ENCODE data around the gene ATG16L1.

DNA sequence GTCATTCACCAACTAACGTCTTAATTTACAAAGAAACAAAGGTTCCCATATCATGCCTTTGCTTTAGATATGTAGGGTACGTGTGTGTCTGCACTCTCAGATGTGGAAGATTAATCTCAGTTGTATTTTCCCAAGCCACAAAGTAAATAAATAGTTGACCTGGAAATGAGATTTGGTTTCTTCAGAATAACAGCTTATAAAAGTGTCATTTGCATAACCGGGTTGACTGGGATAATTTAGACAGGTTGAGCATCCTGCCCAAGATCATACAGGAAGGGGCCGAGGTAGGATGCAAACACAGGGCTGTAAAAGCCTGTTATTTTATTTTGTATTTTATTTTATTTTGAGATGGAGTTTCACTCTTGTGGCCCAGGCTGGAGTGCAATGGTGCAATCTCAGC lies 19.5 kb downstream of the ATG16L1 start:
- TF ChIP-seq CTCF (IDR thresholded peaks at IDR 0.05) (no peak), ZFX (IDR thresholded peaks at IDR 0.05; ENCODE audit: borderline replicate concordance) (no peak)
